Thoracic aorta (tissue), 2 donors: Measurements from ENCODE around the gene OR8K5. TPM values are rescaled to one million over a fixed set of nuclear protein-coding genes. Genes with fewer than 3 reads are reported as not detected.
"Not testable (repeated sequence)": the region's sequence is repeated elsewhere in the genome, so short reads cannot be mapped to it uniquely, and the experiment has no call there.

Experiments
- ATAC-seq: fragments of 150-250 bp; one replicate; pipeline ENCODE4 v1.8.0; 2017; ENCODE audit warnings: low read depth; ENCODE audit not compliant: insufficient number of reproducible peaks, low FRiP score
- DNase-seq: peaks from one replicate; pipeline ENCODE4 v3.0.0-alpha.2; 2020; ENCODE audit warnings: low spot score
- H3K27ac ChIP-seq, 2 donors: fragments of 200-600 bp; sonication (generic); 1 replicate in 1 of 2; 2 replicates in 1 of 2; pipeline ENCODE4 v1.5.1; 2016; ENCODE audit warnings: mild to moderate bottlenecking in 2 of 2, moderate library complexity in 2 of 2
- H3K27me3 ChIP-seq: fragments of 200-600 bp; sonication (generic); replicated peaks from 2 replicates; pipeline ENCODE4 v1.6.0; 2016; ENCODE audit warnings: mild to moderate bottlenecking; ENCODE audit not compliant: insufficient read depth
- H3K36me3 ChIP-seq: fragments of 200-600 bp; sonication (generic); one replicate; pipeline ENCODE4 v1.5.1; 2016
- H3K4me1 ChIP-seq, 2 donors: fragments of 200-600 bp; sonication (generic); 1 replicate in 1 of 2; 2 replicates in 1 of 2; pipeline versions ENCODE4 v1.5.1 to v1.6.0; 2016; ENCODE audit warnings: low read depth in 2 of 2, mild to moderate bottlenecking in 1 of 2; ENCODE audit not compliant: control insufficient read depth in 1 of 2
- H3K4me3 ChIP-seq: fragments of 200-600 bp; sonication (generic); 2 replicates; pipeline ENCODE4 v1.5.1; 2016; ENCODE audit warnings: mild to moderate bottlenecking
- H3K9me3 ChIP-seq: fragments of 200-600 bp; sonication (generic); 2 replicates; pipeline ENCODE4 v1.5.1; 2016
- CTCF ChIP-seq: fragments of 200-600 bp; sonication (generic); IDR thresholded peaks from one replicate; pipeline ENCODE4 v1.5.1; 2019; ENCODE audit warnings: antibody characterized with exemption
- total RNA-seq, 2 donors: library from RNA; depleted of rRNA; stranded (reverse); fragments of >200 nt; gene quantifications; one replicate each; pipeline versions ENCODE4 v1.1.0 to v1.2.3, GENCODE V29; 2016

OR8K5 gene
- total RNA-seq, 2 donors from 2014 or later = not detected

- H3K4me1 ChIP-seq = no peaks in the 10 kb centered on the region
- DNase-seq (no peak), ATAC-seq (no peak)
- H3K27ac ChIP-seq = no peak overlapping the region
- no peaks in the 10 kb centered on the region for H3K27me3 ChIP-seq
- TF ChIP-seq CTCF = no peak
- H3K36me3 ChIP-seq = no peaks in the 10 kb centered on the region
- no peak overlapping the region for H3K4me3 ChIP-seq
- peaks cover 4% of the 10 kb centered on the region for H3K9me3 ChIP-seq
These were observed 8.7 kb downstream of the OR8K5 start for GRCh38 chr11:56151376-56151775.

DNA sequence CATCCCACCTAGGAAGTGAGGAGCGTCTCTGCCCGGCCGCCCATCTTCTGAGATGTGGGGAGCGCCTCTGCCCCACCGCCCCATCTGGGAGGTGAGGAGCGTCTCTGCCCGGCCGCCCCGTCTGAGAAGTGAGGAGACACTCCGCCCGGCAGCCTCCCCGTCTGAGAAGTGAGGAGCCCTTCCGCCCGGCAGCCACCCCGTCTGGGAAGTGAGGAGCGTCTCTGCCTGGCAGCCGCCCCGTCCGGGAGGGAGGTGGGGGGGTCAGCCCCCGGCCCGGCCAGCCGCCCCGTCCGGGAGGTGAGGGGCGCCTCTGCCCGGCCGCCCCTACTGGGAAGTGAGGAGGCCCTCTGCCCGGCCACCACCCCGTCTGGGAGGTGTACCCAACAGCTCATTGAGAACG lies 16.4 kb downstream of the OR8K5 start:
- H3K27ac ChIP-seq, ATAC-seq, H3K9me3 ChIP-seq, DNase-seq, H3K4me1 ChIP-seq, H3K27me3 ChIP-seq, H3K4me3 ChIP-seq, H3K36me3 ChIP-seq: not testable (repeated sequence)

DNA sequence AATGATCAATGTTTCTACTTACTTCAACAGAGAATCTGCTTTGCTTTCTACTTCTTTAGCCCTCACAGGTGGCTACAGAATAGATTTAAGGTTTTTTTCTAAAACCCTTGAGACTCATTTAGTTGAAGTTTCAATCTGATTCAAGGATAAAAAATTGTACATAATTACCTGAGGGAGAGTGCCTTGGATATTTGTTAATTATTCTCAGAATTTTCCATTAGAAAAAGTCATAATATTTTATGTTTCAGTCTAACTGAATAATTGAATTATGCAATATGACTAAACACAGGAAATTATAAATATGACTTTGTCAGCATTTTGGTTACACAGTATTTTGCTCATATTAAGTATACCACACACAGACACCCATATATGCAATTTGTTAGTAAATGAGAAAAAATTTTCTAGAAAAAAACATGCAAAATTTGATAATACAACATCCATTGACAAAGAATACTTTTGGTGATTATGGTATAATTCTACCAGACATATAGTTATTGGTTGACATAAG lies 19.9 kb downstream of the OR8K5 start, which contains the start of gene OR8J3:
OR8J3 (minus strand) TSS at position 51 of the 511 bp plus-strand sequence. CDS start 2,483 bp downstream, outside the sequence.
- H3K4me3 ChIP-seq = no peak within 1 kb of the TSS
- no peaks in the 10 kb centered on the region for H3K4me1 ChIP-seq
- ATAC-seq (no peak), DNase-seq (no peak)
- TF ChIP-seq CTCF = no peak
- no peaks in the 10 kb centered on the region for H3K27me3 ChIP-seq
- H3K9me3 ChIP-seq = no peaks in the 10 kb centered on the region
- no peak within 1 kb of the TSS for H3K27ac ChIP-seq
- no peaks in the 10 kb centered on the region for H3K36me3 ChIP-seq

DNA sequence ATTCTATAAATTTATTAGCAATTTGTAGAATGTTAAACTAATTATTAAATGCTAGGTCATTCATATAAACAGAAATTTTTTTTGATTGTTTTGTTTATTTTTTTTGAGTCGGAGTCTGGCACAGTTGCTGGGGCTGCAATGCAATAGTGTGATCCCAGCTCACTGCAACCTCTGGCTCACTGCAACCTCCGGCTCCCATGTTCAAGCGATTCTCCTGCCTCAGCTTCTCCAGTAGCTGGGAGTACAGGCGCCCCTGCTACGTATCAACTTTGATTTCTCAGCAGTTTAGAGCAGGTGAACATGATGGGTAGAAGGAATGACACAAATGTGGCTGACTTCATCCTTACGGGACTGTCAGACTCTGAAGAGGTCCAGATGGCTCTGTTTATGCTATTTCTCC lies 38.0 kb downstream of the OR8K5 start, which contains the start of gene OR8H3:
OR8H3 (plus strand) TSS at position 301 of the 400 bp plus-strand sequence; CDS start at position 301, 0 bp downstream.
- TF ChIP-seq CTCF = no peak
- H3K9me3 ChIP-seq = no peaks in the 10 kb centered on the region
- no peaks in the 10 kb centered on the region for H3K27me3 ChIP-seq
- no peak within 1 kb of the TSS for H3K27ac ChIP-seq
- H3K36me3 ChIP-seq = no peaks in the 10 kb centered on the region
- no peak within 1 kb of the TSS for H3K4me3 ChIP-seq
- DNase-seq (no peak), ATAC-seq (no peak)
- no peaks in the 10 kb centered on the region for H3K4me1 ChIP-seq

Other genes with a start within 250 kb of the OR8K5 start
- not detected for gene OR5W2, start 245.7 kb downstream of the OR8K5 start, total RNA-seq
- gene OR5I1, start 223.9 kb downstream of the OR8K5 start, total RNA-seq = not detected
- not detected for gene OR10AG1, start 190.4 kb downstream of the OR8K5 start, total RNA-seq
- gene OR5F1, start 165.7 kb downstream of the OR8K5 start, total RNA-seq = not detected
- not detected for gene OR5AS1, start 132.7 kb downstream of the OR8K5 start, total RNA-seq
- not detected for gene OR8I2, start 67.0 kb downstream of the OR8K5 start, total RNA-seq
- gene OR8H2, start 56.6 kb downstream of the OR8K5 start, total RNA-seq = not detected
- not detected for gene OR8H3, start 37.9 kb downstream of the OR8K5 start, total RNA-seq
- gene OR8J3, start 20.1 kb downstream of the OR8K5 start, total RNA-seq = not detected
- not detected for gene OR5J2, start 16.3 kb upstream of the OR8K5 start, total RNA-seq
- not detected for gene OR5T2, start 73.9 kb upstream of the OR8K5 start, total RNA-seq
- not detected for gene OR5T3, start 91.9 kb upstream of the OR8K5 start, total RNA-seq
- not detected for gene OR5T1, start 113.8 kb upstream of the OR8K5 start, total RNA-seq
- not detected for gene OR8H1, start 131.9 kb upstream of the OR8K5 start, total RNA-seq
- gene OR8K3, start 154.8 kb upstream of the OR8K5 start, total RNA-seq = not detected
- gene OR8K1, start 185.7 kb upstream of the OR8K5 start, total RNA-seq = not detected
- not detected for gene OR8J1, start 194.0 kb upstream of the OR8K5 start, total RNA-seq
- gene OR8U1, start 215.3 kb upstream of the OR8K5 start, total RNA-seq = not detected